GM12878 (cell line): Measurements from ENCODE around the gene PKD1L1.

ENCODE experiments used
- ATF7 ChIP-seq: fragments of 450-650 bp; IDR thresholded peaks from 2 replicates; pipeline ENCODE4 v1.6.1; 2016; ENCODE audit warnings: low read depth, mild to moderate bottlenecking
- CTCF ChIP-seq, 3 experiments: IDR thresholded peaks in 2 of 3; conservative IDR thresholded peaks in 1 of 3; 2 replicates each; pipeline ENCODE4 v1.5.1; 2011; ENCODE audit warnings: low read depth in 3 of 3, low read length in 3 of 3, mild to moderate bottlenecking in 3 of 3, control low read depth in 2 of 3, moderate library complexity in 2 of 3, inconsistent platforms in 1 of 3, mixed read lengths in 1 of 3; ENCODE audit not compliant: control insufficient read depth in 2 of 3, insufficient read depth in 1 of 3; ENCODE audit errors: extremely low read depth in 1 of 3
- EZH2 ChIP-seq: IDR thresholded peaks from 2 replicates; pipeline ENCODE4 v1.6.1; 2012; ENCODE audit warnings: low read depth, mild to moderate bottlenecking, control low read depth, inconsistent platforms, low read length, borderline replicate concordance; ENCODE audit not compliant: control insufficient read depth
- JUND ChIP-seq: IDR thresholded peaks from 2 replicates; pipeline ENCODE4 v1.6.1; 2012; ENCODE audit warnings: low read depth, mild to moderate bottlenecking, low read length, improper control_type of control experiment, moderate library complexity
- MAX ChIP-seq: IDR thresholded peaks from 2 replicates; pipeline ENCODE4 v1.6.1; 2012; ENCODE audit warnings: low read depth, low read length, improper control_type of control experiment
- POLR2A ChIP-seq: IDR thresholded peaks from 2 replicates; pipeline ENCODE4 v1.6.1; 2011; ENCODE audit warnings: low read depth, mild to moderate bottlenecking, low read length
- TCF7 ChIP-seq: IDR thresholded peaks from 2 replicates; pipeline ENCODE4 v1.6.1; 2014; ENCODE audit warnings: antibody characterized with exemption, borderline replicate concordance
- ZNF274 ChIP-seq: IDR thresholded peaks from one replicate; pipeline ENCODE4 v1.8.0; 2011; ENCODE audit not compliant: insufficient read length, insufficient read depth

GRCh38 chr7:47827351-47827756 is 120.9 kb downstream of the PKD1L1 start:
- TF ChIP-seq POLR2A, result no peak
- no peak for TF ChIP-seq MAX
- no peak for TF ChIP-seq EZH2
- TF ChIP-seq CTCF (IDR thresholded peaks at IDR 0.05 in 2 of 3, conservative IDR thresholded peaks at IDR 0.05 in 1 of 3; ENCODE audit: control insufficient read depth in 2 of 3, extremely low read depth in 1 of 3, insufficient read depth in 1 of 3, low read depth in 3 of 3, low read length in 3 of 3), result no peak
- no peak for TF ChIP-seq ZNF274
- TF ChIP-seq JUND, result no peak
- TF ChIP-seq TCF7, result no peak
- TF ChIP-seq ATF7, result no peak
